Measurements from ENCODE around the gene MYO18A.
"Not testable (repeated sequence)": the region's sequence is repeated elsewhere in the genome, so short reads cannot be mapped to it uniquely, and the experiment has no call there.

Gene MYO18A

GRCh38 chr17:29149431-29150064 lies 30.6 kb downstream of the MYO18A start:
- DNase-seq (ENCODE audit: low spot score), result no peak

- DNase-seq (ENCODE audit: low spot score), result peak; percentile 97
Observed at GRCh38 chr17:29148790-29149430, 31.3 kb downstream of the MYO18A start.

GRCh38 chr17:29148257-29148789 lies 31.9 kb downstream of the MYO18A start:
- DNase-seq (ENCODE audit: low spot score), result no peak

GRCh38 chr17:29147682-29148081 lies 32.5 kb downstream of the MYO18A start:
- DNase-seq (ENCODE audit: low spot score), result no peak

GRCh38 chr17:29147228-29147627 lies 33.0 kb downstream of the MYO18A start:
- DNase-seq (ENCODE audit: low spot score), result not testable (repeated sequence)

GRCh38 chr17:29146369-29146972 lies 33.7 kb downstream of the MYO18A start:
- no peak for DNase-seq (ENCODE audit: low spot score)

GRCh38 chr17:29145289-29146073 lies 34.7 kb downstream of the MYO18A start:
- DNase-seq (ENCODE audit: low spot score), result peak; percentile 80

- peak; percentile 92 for DNase-seq (ENCODE audit: low spot score)
Observed at GRCh38 chr17:29143894-29144293, 36.3 kb downstream of the MYO18A start.

- peak; percentile 70 for DNase-seq (ENCODE audit: low spot score)
Observed at GRCh38 chr17:29141514-29141876, 38.7 kb downstream of the MYO18A start.

GRCh38 chr17:29140631-29141513 lies 39.3 kb downstream of the MYO18A start:
- DNase-seq (ENCODE audit: low spot score), result peak; percentile 84

GRCh38 chr17:29140051-29140621 lies 40.1 kb downstream of the MYO18A start:
- peak; percentile 83 for DNase-seq (ENCODE audit: low spot score)

- DNase-seq (ENCODE audit: low spot score), result no peak
Observed at GRCh38 chr17:29138971-29139691, 41.1 kb downstream of the MYO18A start.

GRCh38 chr17:29138184-29138955 lies 41.8 kb downstream of the MYO18A start:
- no peak for DNase-seq (ENCODE audit: low spot score)

GRCh38 chr17:29136998-29137730 lies 43.0 kb downstream of the MYO18A start:
- no peak for DNase-seq (ENCODE audit: low spot score)

GRCh38 chr17:29135464-29135863 lies 44.7 kb downstream of the MYO18A start:
- DNase-seq (ENCODE audit: low spot score), result no peak

- no peak for DNase-seq (ENCODE audit: low spot score)
Observed at GRCh38 chr17:29133121-29133713, 47.0 kb downstream of the MYO18A start.

GRCh38 chr17:29131814-29132682 lies 48.1 kb downstream of the MYO18A start:
- no peak for DNase-seq (ENCODE audit: low spot score)

All from SK-N-DZ (cell line).